DND-41 (cell line): ENCODE results near the gene STK24.
A peak's percentile ranks its signal among the peaks of the same experiment; 100 is the strongest.

Experiments used
- ATAC-seq: fragments of 200-7000 bp; cut with Tn5 transposase; 3 replicates; pipeline ENCODE4 v1.9.1; 2021; ENCODE audit warnings: low read depth; ENCODE audit not compliant: insufficient read depth
- DNase-seq: peaks from one replicate; pipeline ENCODE4 v3.0.0-alpha.2; 2020
- H2AFZ ChIP-seq: 2 replicates; pipeline ENCODE4 v1.6.0; 2012; ENCODE audit warnings: low read depth, low read length
- H3K27ac ChIP-seq: 2 replicates; pipeline ENCODE4 v1.5.1; 2012; ENCODE audit warnings: low read length, inconsistent platforms
- H3K27me3 ChIP-seq: fragments of 200-600 bp; sonication (generic); 2 replicates; pipeline ENCODE4 v1.6.0; 2012; ENCODE audit warnings: low read length, mild to moderate bottlenecking, inconsistent platforms; ENCODE audit not compliant: insufficient read depth, poor library complexity
- H3K36me3 ChIP-seq: 2 replicates; pipeline ENCODE4 v1.5.1; 2012; ENCODE audit warnings: low read length, inconsistent platforms; ENCODE audit not compliant: insufficient read depth
- H3K4me1 ChIP-seq: 2 replicates; pipeline ENCODE4 v1.5.1; 2012; ENCODE audit warnings: mild to moderate bottlenecking, low read length; ENCODE audit not compliant: insufficient read depth
- H3K4me2 ChIP-seq: 2 replicates; pipeline ENCODE4 v1.6.0; 2012; ENCODE audit warnings: mild to moderate bottlenecking, moderate library complexity, low read length, inconsistent platforms; ENCODE audit not compliant: insufficient read depth
- H3K4me3 ChIP-seq, 2 experiments: fragments of 200-600 bp in 1 of 2; shearing (Covaris generic) in 1 of 2; 2 replicates each; pipeline ENCODE4 v1.5.1; 2012 to 2016; ENCODE audit warnings: inconsistent platforms in 2 of 2, low read length in 2 of 2, mild to moderate bottlenecking in 2 of 2, low read depth in 1 of 2, moderate library complexity in 1 of 2
- H3K79me2 ChIP-seq: 2 replicates; pipeline ENCODE4 v1.6.0; 2012; ENCODE audit warnings: low read length, inconsistent platforms; ENCODE audit not compliant: insufficient read depth
- H3K9ac ChIP-seq: 2 replicates; pipeline ENCODE4 v1.6.0; 2012; ENCODE audit warnings: low read depth, mild to moderate bottlenecking, inconsistent platforms, low read length, moderate library complexity
- H3K9me3 ChIP-seq: 2 replicates; pipeline ENCODE4 v1.5.1; 2012; ENCODE audit warnings: low read length, moderate library complexity, mild to moderate bottlenecking, inconsistent platforms; ENCODE audit not compliant: insufficient read depth, severe bottlenecking
- H4K20me1 ChIP-seq: 2 replicates; pipeline ENCODE4 v1.6.0; 2012; ENCODE audit warnings: low read length; ENCODE audit not compliant: insufficient read depth
- EZH2 ChIP-seq: IDR thresholded peaks from 3 replicates; pipeline ENCODE4 v1.6.1; 2012; ENCODE audit warnings: borderline replicate concordance, low read depth, mild to moderate bottlenecking, moderate library complexity, low read length, inconsistent platforms; ENCODE audit not compliant: severe bottlenecking
- TF ChIP-seq, protein P1 (sequence below): IDR thresholded peaks from 2 replicates; pipeline ENCODE4 v1.5.1; 2012; ENCODE audit warnings: borderline replicate concordance, low read length, moderate library complexity, mild to moderate bottlenecking; ENCODE audit not compliant: poor library complexity, severe bottlenecking; ENCODE audit errors: extremely low read depth

STK24 gene

DNA sequence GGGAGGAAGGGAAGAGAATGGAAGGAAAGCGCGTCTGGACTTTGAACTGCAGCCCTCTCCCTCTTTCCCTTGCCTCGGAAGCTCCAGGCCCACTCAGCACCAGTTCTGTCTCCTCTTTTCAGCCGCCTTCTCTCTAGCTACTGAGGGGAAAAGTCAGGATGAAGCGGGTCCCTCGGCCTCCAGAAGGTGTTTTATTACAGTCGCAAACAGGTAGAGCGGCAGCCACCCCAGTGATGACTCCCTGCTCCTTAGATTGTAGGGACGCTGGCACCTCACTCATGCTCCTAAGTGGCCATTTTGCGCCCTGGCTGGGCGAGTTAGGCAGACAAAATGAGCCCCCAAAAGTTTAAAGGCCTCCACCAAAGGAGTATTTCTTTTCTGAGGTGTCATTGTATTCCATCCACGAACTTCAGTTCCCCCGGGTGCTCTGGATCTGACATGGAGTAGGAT, 954 bp upstream of the STK24 start:
- H3K27ac ChIP-seq = peak overlapping the region; percentile 27
- H3K4me2 ChIP-seq = peak overlapping the region; percentile 71
- ATAC-seq (no peak), DNase-seq (no peak)
- H3K4me1 ChIP-seq = peaks cover 34% of the 10 kb centered on the region
- H3K79me2 ChIP-seq = peaks cover 38% of the 10 kb centered on the region
- no peak for TF ChIP-seq EZH2
- TF ChIP-seq, protein P1, sequence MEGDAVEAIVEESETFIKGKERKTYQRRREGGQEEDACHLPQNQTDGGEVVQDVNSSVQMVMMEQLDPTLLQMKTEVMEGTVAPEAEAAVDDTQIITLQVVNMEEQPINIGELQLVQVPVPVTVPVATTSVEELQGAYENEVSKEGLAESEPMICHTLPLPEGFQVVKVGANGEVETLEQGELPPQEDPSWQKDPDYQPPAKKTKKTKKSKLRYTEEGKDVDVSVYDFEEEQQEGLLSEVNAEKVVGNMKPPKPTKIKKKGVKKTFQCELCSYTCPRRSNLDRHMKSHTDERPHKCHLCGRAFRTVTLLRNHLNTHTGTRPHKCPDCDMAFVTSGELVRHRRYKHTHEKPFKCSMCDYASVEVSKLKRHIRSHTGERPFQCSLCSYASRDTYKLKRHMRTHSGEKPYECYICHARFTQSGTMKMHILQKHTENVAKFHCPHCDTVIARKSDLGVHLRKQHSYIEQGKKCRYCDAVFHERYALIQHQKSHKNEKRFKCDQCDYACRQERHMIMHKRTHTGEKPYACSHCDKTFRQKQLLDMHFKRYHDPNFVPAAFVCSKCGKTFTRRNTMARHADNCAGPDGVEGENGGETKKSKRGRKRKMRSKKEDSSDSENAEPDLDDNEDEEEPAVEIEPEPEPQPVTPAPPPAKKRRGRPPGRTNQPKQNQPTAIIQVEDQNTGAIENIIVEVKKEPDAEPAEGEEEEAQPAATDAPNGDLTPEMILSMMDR = no peak
- peak overlapping the region in 1 of 2 experiments; percentile 68; a peak in 3 of 4 replicates for H3K4me3 ChIP-seq
- H2AFZ ChIP-seq = peak overlapping the region; percentile 64
- no peaks in the 10 kb centered on the region for H3K9me3 ChIP-seq
- peaks cover 2% of the 10 kb centered on the region; the same call in 1 of the 2 replicates for H3K36me3 ChIP-seq
- H3K9ac ChIP-seq = peak overlapping the region; percentile 61
- H4K20me1 ChIP-seq = peaks cover 33% of the 10 kb centered on the region
- no peaks in the 10 kb centered on the region for H3K27me3 ChIP-seq

DNA sequence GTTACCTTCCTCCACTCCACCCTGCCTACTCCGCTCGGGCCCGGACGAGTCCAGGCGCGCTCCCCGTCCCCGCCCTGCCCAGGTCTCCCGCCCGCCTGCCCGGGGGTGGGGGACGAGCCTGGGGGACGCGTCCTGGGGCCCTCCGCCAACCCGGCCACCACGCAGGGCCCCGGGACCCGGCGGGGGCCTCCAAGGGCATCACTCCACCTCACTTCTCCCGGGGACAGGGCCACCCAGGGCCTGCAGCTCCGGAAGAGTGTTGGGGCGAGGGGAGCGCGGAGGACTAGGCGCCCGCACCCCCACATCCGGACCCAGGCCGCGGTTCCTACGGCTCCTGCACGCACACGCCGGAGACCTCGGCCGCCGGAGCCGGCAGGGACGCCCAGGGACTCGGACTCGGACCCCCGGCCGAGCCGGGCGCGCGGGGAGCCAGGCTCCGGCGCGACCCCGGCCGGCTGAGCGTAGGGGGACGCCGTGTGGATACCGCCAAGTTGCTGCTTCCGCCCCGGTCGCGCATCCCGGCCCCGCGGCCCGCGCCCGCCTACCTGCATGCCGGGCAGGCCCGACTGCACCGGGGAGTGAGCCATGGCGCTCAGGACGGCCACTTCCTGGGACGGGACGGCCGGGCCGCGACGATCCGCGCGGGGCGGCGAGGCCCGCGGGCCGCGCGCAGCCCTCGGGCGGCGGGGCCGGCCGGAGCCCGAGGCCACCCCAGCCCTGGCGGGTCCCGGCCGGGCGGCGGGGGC, 534 bp downstream of the STK24 start:
- DNase-seq (peak; percentile 55), ATAC-seq (peak; percentile 67)
- Histone ChIP-seq H3K36me3 (peaks cover 5% of the 10 kb centered on the region; the same call in 1 of the 2 replicates), H3K4me1 (peaks cover 49% of the 10 kb centered on the region), H3K9me3 (no peaks in the 10 kb centered on the region), H3K27ac (peak overlapping the region; percentile 64), H4K20me1 (peaks cover 47% of the 10 kb centered on the region), H3K9ac (peak overlapping the region; percentile 96), H2AFZ (peak overlapping the region; percentile 64), H3K27me3 (no peaks in the 10 kb centered on the region), H3K4me2 (peak overlapping the region; percentile 74), H3K4me3 (peak overlapping the region; percentile 68 to 86), H3K79me2 (peaks cover 52% of the 10 kb centered on the region)
- TF ChIP-seq, protein P1 = no peak
- no peak for TF ChIP-seq EZH2

DNA sequence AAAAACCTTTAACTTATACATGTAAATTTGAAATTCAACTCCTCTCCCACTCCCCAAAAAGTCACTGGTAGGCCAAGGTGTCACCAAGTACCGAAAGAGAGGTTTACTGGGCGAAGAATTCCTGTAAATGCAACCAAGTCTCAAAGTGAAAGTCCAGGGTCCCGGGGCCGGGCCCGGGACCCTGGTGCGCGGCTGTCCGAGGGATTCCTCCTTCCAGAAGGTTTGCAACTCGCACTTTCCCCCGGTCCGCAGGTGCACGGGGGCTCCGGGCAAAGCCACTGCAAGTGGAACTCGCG, 1.1 kb downstream of the STK24 start:
- peaks cover 54% of the 10 kb centered on the region for H3K4me1 ChIP-seq
- H3K27ac ChIP-seq = peak overlapping the region; percentile 64
- ATAC-seq = no peak

More for the DNA sequence above, 1.1 kb downstream of the STK24 start:
- peak overlapping the region; percentile 96 for H3K9ac ChIP-seq
- TF ChIP-seq EZH2 = no peak
- TF ChIP-seq, protein P1 = no peak
- peak overlapping the region; percentile 68 to 86 for H3K4me3 ChIP-seq
- H3K4me2 ChIP-seq = peak overlapping the region; percentile 74
- no peaks in the 10 kb centered on the region for H3K9me3 ChIP-seq
- no peaks in the 10 kb centered on the region for H3K27me3 ChIP-seq
- no peak for DNase-seq
- H3K79me2 ChIP-seq = peaks cover 58% of the 10 kb centered on the region
- peaks cover 5% of the 10 kb centered on the region; the same call in 1 of the 2 replicates for H3K36me3 ChIP-seq
- peaks cover 52% of the 10 kb centered on the region for H4K20me1 ChIP-seq
- peak overlapping the region; percentile 64 for H2AFZ ChIP-seq
